Cardiac muscle cell (in vitro differentiated cells and primary cell): Measurements from ENCODE around the gene CDC42SE1. TPM values are rescaled to one million over a fixed set of nuclear protein-coding genes. Genes with fewer than 3 reads are reported as not detected.

Experiments used
- DNase-seq, 2 donors: peaks; one replicate each; pipeline versions ENCODE4 v3.0.0 to v3.0.0-alpha.2; 2010 to 2017; ENCODE audit warnings: low read depth in 1 of 2, low spot score in 1 of 2
- H3K27ac ChIP-seq: fragments of 200-600 bp; sonication (generic); 2 replicates; pipeline ENCODE4 v1.5.1; 2016
- H3K27me3 ChIP-seq: fragments of 200-600 bp; sonication (generic); 2 replicates; pipeline ENCODE4 v1.6.0; 2016; ENCODE audit warnings: control low read depth
- H3K36me3 ChIP-seq: fragments of 200-600 bp; sonication (generic); 2 replicates; pipeline ENCODE4 v1.5.1; 2016; ENCODE audit warnings: control low read depth
- H3K4me1 ChIP-seq: fragments of 200-600 bp; sonication (generic); 2 replicates; pipeline ENCODE4 v1.8.1; 2017; ENCODE audit warnings: low read depth, mild to moderate bottlenecking, mixed run types
- H3K4me3 ChIP-seq: fragments of 200-600 bp; sonication (generic); 2 replicates; pipeline ENCODE4 v1.5.1; 2016; ENCODE audit warnings: mild to moderate bottlenecking
- H3K9me3 ChIP-seq: fragments of 200-600 bp; sonication (generic); 2 replicates; pipeline ENCODE4 v1.5.1; 2017; ENCODE audit warnings: low read depth, mild to moderate bottlenecking, control low read depth
- polyA plus RNA-seq: library from polyadenylated mRNA; unstranded; fragments of >200 nt; fragmentation: Nextera tagmentation; extraction: Ambion mirVana; gene quantifications from 2 replicates; pipeline ENCODE4 v1.2.1, GENCODE V29; 2016
- total RNA-seq: library from RNA; depleted of rRNA; stranded (reverse); fragments of >200 nt; gene quantifications from 2 replicates; pipeline ENCODE4 v1.2.3, GENCODE V29; 2016
- TF ChIP-seq, protein P1 (sequence below): IDR thresholded peaks from 2 replicates; pipeline ENCODE4 v1.5.1; 2012; ENCODE audit warnings: low read depth, mild to moderate bottlenecking, low read length

Gene CDC42SE1
- total and polyA plus RNA-seq, 2 experiments from 2014 or later = 24.0 to 49.3 TPM

DNA sequence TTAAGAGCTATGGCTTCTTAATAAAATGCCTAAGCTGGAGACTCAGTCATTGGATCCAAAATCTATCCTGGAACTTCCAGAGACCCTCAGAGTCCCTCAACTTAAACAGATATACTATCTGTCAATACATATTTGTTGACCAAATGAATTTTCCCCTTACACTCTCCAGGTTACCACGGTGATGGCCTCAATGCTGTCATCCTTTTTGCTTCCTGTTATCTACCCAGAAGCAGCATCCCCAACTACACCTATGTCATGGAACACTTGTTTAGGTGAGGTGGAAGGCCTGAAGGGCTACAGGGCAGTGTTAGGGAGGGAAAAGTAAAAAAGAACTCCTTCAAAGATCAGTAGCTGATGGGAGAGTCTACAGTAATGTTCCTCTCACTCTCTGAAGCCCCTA is 16.3 kb downstream of the CDC42SE1 start:
- peaks cover 12% of the 10 kb centered on the region for H3K4me1 ChIP-seq
- H3K36me3 ChIP-seq = no peaks in the 10 kb centered on the region
- no peak overlapping the region for H3K4me3 ChIP-seq
- no peak overlapping the region for H3K27ac ChIP-seq
- TF ChIP-seq, protein P1, sequence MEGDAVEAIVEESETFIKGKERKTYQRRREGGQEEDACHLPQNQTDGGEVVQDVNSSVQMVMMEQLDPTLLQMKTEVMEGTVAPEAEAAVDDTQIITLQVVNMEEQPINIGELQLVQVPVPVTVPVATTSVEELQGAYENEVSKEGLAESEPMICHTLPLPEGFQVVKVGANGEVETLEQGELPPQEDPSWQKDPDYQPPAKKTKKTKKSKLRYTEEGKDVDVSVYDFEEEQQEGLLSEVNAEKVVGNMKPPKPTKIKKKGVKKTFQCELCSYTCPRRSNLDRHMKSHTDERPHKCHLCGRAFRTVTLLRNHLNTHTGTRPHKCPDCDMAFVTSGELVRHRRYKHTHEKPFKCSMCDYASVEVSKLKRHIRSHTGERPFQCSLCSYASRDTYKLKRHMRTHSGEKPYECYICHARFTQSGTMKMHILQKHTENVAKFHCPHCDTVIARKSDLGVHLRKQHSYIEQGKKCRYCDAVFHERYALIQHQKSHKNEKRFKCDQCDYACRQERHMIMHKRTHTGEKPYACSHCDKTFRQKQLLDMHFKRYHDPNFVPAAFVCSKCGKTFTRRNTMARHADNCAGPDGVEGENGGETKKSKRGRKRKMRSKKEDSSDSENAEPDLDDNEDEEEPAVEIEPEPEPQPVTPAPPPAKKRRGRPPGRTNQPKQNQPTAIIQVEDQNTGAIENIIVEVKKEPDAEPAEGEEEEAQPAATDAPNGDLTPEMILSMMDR = no peak
- no peaks in the 10 kb centered on the region for H3K27me3 ChIP-seq
- no peak for DNase-seq
- no peaks in the 10 kb centered on the region for H3K9me3 ChIP-seq

DNA sequence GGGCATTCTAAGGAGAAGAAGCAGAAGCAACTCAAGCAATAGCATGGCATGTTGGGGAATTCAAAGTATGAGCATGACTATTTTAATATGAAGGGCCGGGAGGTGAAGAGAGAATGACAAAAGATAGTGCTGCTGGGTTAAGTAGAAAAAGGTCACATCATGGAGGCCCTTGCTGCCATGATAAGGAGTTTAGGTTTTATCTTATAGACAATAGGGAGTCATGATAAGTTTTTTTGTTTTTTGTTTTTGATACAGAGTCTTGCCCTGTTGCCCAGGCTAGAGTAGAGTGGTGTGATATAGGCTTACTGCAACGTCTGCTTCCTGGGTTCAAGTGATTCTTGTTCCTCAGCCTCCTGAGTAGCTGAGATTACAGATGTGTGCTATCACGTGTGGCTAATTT is 19.9 kb downstream of the CDC42SE1 start:
- peak in 1 of 2 donors; percentile 47 for DNase-seq
- H3K36me3 ChIP-seq = peaks cover 8% of the 10 kb centered on the region
- TF ChIP-seq, protein P1 = no peak
- H3K27me3 ChIP-seq = no peaks in the 10 kb centered on the region
- H3K27ac ChIP-seq = peak overlapping the region; percentile 84
- no peaks in the 10 kb centered on the region for H3K9me3 ChIP-seq
- H3K4me1 ChIP-seq = peaks cover 12% of the 10 kb centered on the region
- no peak overlapping the region for H3K4me3 ChIP-seq

DNA sequence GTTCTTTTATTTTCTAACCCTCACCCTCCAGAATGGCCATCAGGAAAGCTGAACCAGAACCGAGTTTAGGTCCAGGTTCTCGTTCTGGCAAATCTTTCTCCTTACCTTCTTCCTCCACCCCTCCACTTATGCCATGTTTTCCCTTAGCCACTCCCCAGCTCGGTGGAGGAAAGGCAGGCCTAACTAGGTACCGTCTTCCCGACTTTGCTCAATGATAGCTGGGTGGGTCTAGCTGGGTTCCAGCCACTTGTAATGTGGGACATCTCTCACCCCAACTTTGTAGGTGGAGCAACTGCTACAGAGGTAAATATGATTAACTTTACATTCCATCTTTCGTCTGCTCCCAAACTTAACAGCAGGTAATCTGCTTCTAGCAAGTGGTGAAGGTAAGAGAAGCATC is 22.4 kb downstream of the CDC42SE1 start:
- no peak overlapping the region for H3K27ac ChIP-seq
- TF ChIP-seq, protein P1 = no peak
- no peak for DNase-seq
- H3K36me3 ChIP-seq = peaks cover 17% of the 10 kb centered on the region
- no peaks in the 10 kb centered on the region for H3K27me3 ChIP-seq
- H3K9me3 ChIP-seq = no peaks in the 10 kb centered on the region
- H3K4me3 ChIP-seq = no peak overlapping the region
- H3K4me1 ChIP-seq = peaks cover 12% of the 10 kb centered on the region

DNA sequence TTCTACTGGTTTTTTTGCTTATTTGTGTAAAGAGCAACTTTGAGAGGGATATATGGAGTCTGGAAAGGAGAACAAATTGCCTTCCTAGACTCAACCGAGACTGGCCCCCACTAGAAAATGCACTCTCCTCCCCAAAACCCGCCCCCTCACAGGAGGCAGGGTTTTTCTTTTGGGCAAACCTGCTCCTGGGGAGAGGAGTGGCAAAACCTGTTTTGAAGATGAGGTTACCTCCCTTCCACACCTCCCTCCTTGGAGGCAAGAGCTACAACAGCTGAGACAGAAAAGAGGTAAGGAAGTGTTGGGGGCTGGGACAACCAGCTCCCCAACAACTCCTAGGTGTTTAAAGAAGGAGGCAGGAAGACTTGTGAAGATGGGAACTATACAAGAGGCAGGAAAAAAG is 23.1 kb downstream of the CDC42SE1 start, which contains the start of gene BNIPL:
Gene BNIPL (plus strand): TSS at position 231 of the 400 bp plus-strand sequence. CDS start 140 bp downstream, at position 371.
- H3K9me3 ChIP-seq = no peaks in the 10 kb centered on the region
- peaks cover 12% of the 10 kb centered on the region for H3K4me1 ChIP-seq
- peak within 1 kb of the TSS; percentile 28 for H3K27ac ChIP-seq
- TF ChIP-seq, protein P1 = no peak
- no peak for DNase-seq
- no peaks in the 10 kb centered on the region for H3K27me3 ChIP-seq
- H3K4me3 ChIP-seq = no peak within 1 kb of the TSS
- H3K36me3 ChIP-seq = peaks cover 23% of the 10 kb centered on the region

DNA sequence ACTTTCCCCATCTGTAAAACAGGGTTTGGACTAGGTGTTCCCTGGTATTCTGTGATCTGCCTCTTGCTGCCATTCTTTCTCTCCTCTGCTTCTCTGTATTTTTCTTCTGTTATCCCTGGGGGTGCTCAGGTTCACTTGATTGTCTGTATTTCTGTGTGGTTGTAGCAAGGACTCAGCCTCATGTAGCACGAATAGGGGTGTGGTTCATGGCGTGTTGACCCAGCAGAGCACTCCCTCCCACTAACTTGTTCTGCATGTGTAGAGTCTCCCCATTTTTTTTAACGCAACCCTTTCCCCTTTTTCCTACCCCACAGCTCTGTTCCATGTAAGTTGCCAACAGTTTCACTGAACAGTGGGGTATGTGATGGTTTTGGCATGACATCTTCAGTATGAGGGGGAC is 24.3 kb downstream of the CDC42SE1 start:
- DNase-seq = no peak
- Histone ChIP-seq H3K36me3 (peaks cover 24% of the 10 kb centered on the region), H3K9me3 (no peaks in the 10 kb centered on the region), H3K4me1 (peaks cover 12% of the 10 kb centered on the region), H3K27me3 (no peaks in the 10 kb centered on the region), H3K27ac (peak overlapping the region; percentile 28), H3K4me3 (no peak overlapping the region)
- TF ChIP-seq, protein P1 = no peak

DNA sequence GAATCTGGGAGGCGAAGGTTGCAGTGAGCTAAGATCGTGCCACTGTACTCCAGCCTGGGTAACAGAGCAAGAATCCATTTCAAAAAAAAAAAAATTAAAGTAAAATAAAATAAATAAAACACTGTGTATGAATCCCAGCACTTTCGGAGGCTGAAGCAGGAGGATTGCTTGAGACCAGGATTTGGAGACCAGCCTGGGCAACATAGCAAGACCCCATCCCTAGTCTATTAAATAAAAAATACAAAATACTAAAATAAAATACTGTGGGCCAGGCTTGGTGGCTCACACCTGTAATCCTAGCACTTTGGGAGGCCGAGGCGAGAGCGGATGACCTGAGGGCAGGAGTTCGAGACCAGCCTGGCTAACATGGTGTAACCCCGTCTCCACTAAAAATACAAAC is 27.3 kb downstream of the CDC42SE1 start:
- no peak overlapping the region for H3K4me3 ChIP-seq
- peaks cover 30% of the 10 kb centered on the region for H3K36me3 ChIP-seq
- no peak for DNase-seq
- H3K27ac ChIP-seq = no peak overlapping the region
- TF ChIP-seq, protein P1 = no peak
- H3K27me3 ChIP-seq = no peaks in the 10 kb centered on the region
- H3K4me1 ChIP-seq = no peaks in the 10 kb centered on the region
- no peaks in the 10 kb centered on the region for H3K9me3 ChIP-seq
